ENCODE data around the gene TOMM34. TPM values are rescaled to one million over a fixed set of nuclear protein-coding genes. Genes with fewer than 3 reads are reported as not detected.
A peak's percentile ranks its signal among the peaks of the same experiment; 100 is the strongest.

The TOMM34 gene
- total and polyA plus RNA-seq, 11 donors = 5.4 to 27.4 (median 12.7) TPM

- peak overlapping the region in 11 of 12 donors; percentile 44 to 95 (median 85) for H3K27ac ChIP-seq
- DNase-seq (no peak), ATAC-seq (peak in 3 of 4 donors; percentile 7 to 35 (median 14))
- no peaks in the 10 kb centered on the region for H3K9me3 ChIP-seq
- H3K4me1 ChIP-seq = peaks cover 0 to 56% (median 15%) of the 10 kb centered on the region in 12 donors
- intact Hi-C loops (cut with DNase I) = loop anchor here in 2 of 10 donors (5.0 to 10.0 kb wide), 2 partner anchors 80 to 447 kb away; partner anchors contain the start of genes YWHAB (in 2 of the 2) and PIGT (in 1 of the 2)
- WGBS, 4 donors = 42 to 59% (median 48%) methylated on average over 5 of the region's 5 CpGs
- H3K36me3 ChIP-seq = peaks cover 0 to 6% (median 4%) of the 10 kb centered on the region in 9 donors
- no peaks in the 10 kb centered on the region for H3K27me3 ChIP-seq
- no peak for TF ChIP-seq POLR2A (IDR thresholded peaks at IDR 0.05)
- TF ChIP-seq, protein P1, sequence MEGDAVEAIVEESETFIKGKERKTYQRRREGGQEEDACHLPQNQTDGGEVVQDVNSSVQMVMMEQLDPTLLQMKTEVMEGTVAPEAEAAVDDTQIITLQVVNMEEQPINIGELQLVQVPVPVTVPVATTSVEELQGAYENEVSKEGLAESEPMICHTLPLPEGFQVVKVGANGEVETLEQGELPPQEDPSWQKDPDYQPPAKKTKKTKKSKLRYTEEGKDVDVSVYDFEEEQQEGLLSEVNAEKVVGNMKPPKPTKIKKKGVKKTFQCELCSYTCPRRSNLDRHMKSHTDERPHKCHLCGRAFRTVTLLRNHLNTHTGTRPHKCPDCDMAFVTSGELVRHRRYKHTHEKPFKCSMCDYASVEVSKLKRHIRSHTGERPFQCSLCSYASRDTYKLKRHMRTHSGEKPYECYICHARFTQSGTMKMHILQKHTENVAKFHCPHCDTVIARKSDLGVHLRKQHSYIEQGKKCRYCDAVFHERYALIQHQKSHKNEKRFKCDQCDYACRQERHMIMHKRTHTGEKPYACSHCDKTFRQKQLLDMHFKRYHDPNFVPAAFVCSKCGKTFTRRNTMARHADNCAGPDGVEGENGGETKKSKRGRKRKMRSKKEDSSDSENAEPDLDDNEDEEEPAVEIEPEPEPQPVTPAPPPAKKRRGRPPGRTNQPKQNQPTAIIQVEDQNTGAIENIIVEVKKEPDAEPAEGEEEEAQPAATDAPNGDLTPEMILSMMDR (IDR thresholded peaks at IDR 0.05) = no peak
- peak overlapping the region; percentile 62 to 93 (median 76) for H3K4me3 ChIP-seq
These were observed 7.1 kb upstream of the TOMM34 start for GRCh38 chr20:44967207-44967807.

GRCh38 chr20:44966030-44966961 is 6.1 kb upstream of the TOMM34 start, which contains the start of gene STK4:
TSS of gene STK4 (plus strand) at chr20:44966512. CDS start at chr20:44966569, 57 bp downstream.
- peak in 1 of 2 donors; percentile 88 for TF ChIP-seq POLR2A (IDR thresholded peaks at IDR 0.05)
- TF ChIP-seq, protein P1 (IDR thresholded peaks at IDR 0.05) = peak; percentile 13 to 71 (median 46)
- WGBS, 4 donors = 1 to 3% (median 1%) methylated on average over 38 to 68 of the region's 68 CpGs
- intact Hi-C loops (cut with DNase I) = loop anchor here in 2 of 10 donors (5.0 to 10.0 kb wide), 2 partner anchors 79 to 449 kb away; partner anchors contain the start of genes YWHAB (in 2 of the 2) and PIGT (in 1 of the 2)

DNA sequence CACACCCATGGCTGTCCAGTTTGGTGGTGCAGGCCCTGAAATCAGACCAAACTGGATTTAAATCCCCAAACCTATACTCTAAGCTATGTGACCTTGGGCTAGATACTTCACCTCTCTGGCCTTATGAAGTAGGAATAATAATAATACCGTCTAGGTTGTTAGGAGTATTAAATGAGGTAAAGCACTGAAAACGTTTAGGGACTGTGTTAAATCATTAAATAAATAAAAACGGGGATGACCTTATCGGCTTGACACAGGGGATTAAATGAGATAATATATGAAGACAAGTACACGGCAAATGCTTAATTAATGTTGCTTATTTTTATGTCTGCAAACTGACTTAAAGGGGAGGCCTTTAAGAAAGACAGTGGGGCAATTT is 5.4 kb upstream of the TOMM34 start:
- peaks cover 3 to 50% (median 17%) of the 10 kb centered on the region in 12 donors for H3K4me1 ChIP-seq
- intact Hi-C loops (cut with DNase I) = loop anchor here in 2 of 10 donors (5.0 to 10.0 kb wide), 2 partner anchors 78 to 449 kb away; partner anchors contain the start of genes YWHAB (in 2 of the 2) and PIGT (in 1 of the 2)
- WGBS, 4 donors = 57% methylated on average over 5 of the region's 5 CpGs
- DNase-seq (no peak), ATAC-seq (no peak)
- H3K9me3 ChIP-seq = no peaks in the 10 kb centered on the region
- no peaks in the 10 kb centered on the region for H3K27me3 ChIP-seq
- H3K36me3 ChIP-seq = no peaks in the 10 kb centered on the region
- peak overlapping the region; percentile 62 to 93 (median 76) for H3K4me3 ChIP-seq
- TF ChIP-seq, protein P1 (IDR thresholded peaks at IDR 0.05) = no peak
- no peak for TF ChIP-seq POLR2A (IDR thresholded peaks at IDR 0.05)
- H3K27ac ChIP-seq = peak overlapping the region in 11 of 12 donors; percentile 71 to 95 (median 85)

More at GRCh38 chr20:44966030-44966961, 6.1 kb upstream of the TOMM34 start, which contains the start of gene STK4:
- Histone ChIP-seq H3K4me3 (peak within 1 kb of the TSS; percentile 62 to 93 (median 76)), H3K4me1 (peaks cover 0 to 52% (median 15%) of the 10 kb centered on the region in 12 donors), H3K27ac (peak within 1 kb of the TSS in 11 of 12 donors; percentile 71 to 95 (median 85)), H3K9me3 (no peaks in the 10 kb centered on the region), H3K27me3 (no peaks in the 10 kb centered on the region), H3K36me3 (no peaks in the 10 kb centered on the region)
- ATAC-seq (peak; percentile 94 to 99 (median 98)), DNase-seq (peak; percentile 94 to 97 (median 94))

Measured in heart left ventricle (tissue), 16 donors.